MM.1S (cell line): ENCODE measurements around the gene WHAMM.
"Not testable (repeated sequence)": the region's sequence is repeated elsewhere in the genome, so short reads cannot be mapped to it uniquely, and the experiment has no call there.

ENCODE experiments used
- DNase-seq: peaks from one replicate; pipeline ENCODE4 v3.0.0-alpha.2; 2015
- H2AFZ ChIP-seq: fragments of 300-600 bp; sonication (generic); 2 replicates; pipeline ENCODE4 v1.6.0; 2016; ENCODE audit warnings: antibody characterized with exemption, low read length
- H3F3A ChIP-seq: fragments of 300-600 bp; sonication (generic); 2 replicates; pipeline ENCODE4 v1.6.1; 2016; ENCODE audit warnings: mild to moderate bottlenecking, antibody characterized with exemption, low read length, moderate library complexity, mixed read lengths; ENCODE audit not compliant: insufficient read depth
- H3K27ac ChIP-seq: fragments of 300-600 bp; sonication (generic); 2 replicates; pipeline ENCODE4 v1.5.1; 2016; ENCODE audit warnings: mild to moderate bottlenecking, low read length
- H3K27me3 ChIP-seq: fragments of 300-600 bp; sonication (generic); replicated peaks from 2 replicates; pipeline ENCODE4 v1.6.0; 2016; ENCODE audit warnings: low read length; ENCODE audit not compliant: insufficient read depth
- H3K36me3 ChIP-seq: fragments of 300-600 bp; sonication (generic); replicated peaks from 2 replicates; pipeline ENCODE4 v1.6.1; 2016; ENCODE audit warnings: mild to moderate bottlenecking, low read length, mixed read lengths; ENCODE audit not compliant: insufficient read depth
- H3K4me1 ChIP-seq: fragments of 300-600 bp; sonication (generic); 2 replicates; pipeline ENCODE4 v1.6.1; 2016; ENCODE audit warnings: low read length, mixed read lengths
- H3K4me2 ChIP-seq: fragments of 300-600 bp; sonication (generic); 2 replicates; pipeline ENCODE4 v1.6.0; 2016; ENCODE audit warnings: low read depth, low read length
- H3K4me3 ChIP-seq: fragments of 300-600 bp; sonication (generic); 2 replicates; pipeline ENCODE4 v1.5.1; 2016; ENCODE audit warnings: low read length, mixed read lengths
- H3K79me2 ChIP-seq: fragments of 300-600 bp; sonication (generic); 2 replicates; pipeline ENCODE4 v1.6.1; 2016; ENCODE audit warnings: mixed run types, low read length, mixed read lengths
- H3K9ac ChIP-seq: fragments of 300-600 bp; sonication (generic); 2 replicates; pipeline ENCODE4 v1.6.1; 2016; ENCODE audit warnings: low read length, mixed read lengths
- H3K9me2 ChIP-seq: fragments of 300-600 bp; sonication (generic); replicated peaks from 2 replicates; pipeline ENCODE4 v1.6.1; 2016; ENCODE audit warnings: mild to moderate bottlenecking, low read length, mixed read lengths; ENCODE audit not compliant: insufficient read depth
- H3K9me3 ChIP-seq: fragments of 300-600 bp; sonication (generic); replicated peaks from 2 replicates; pipeline ENCODE4 v1.6.1; 2016; ENCODE audit warnings: mild to moderate bottlenecking, low read length, mixed read lengths; ENCODE audit not compliant: insufficient read depth
- H4K20me1 ChIP-seq: fragments of 300-600 bp; sonication (generic); 2 replicates; pipeline ENCODE4 v1.6.1; 2016; ENCODE audit warnings: mild to moderate bottlenecking, low read length, moderate library complexity, mixed read lengths; ENCODE audit not compliant: insufficient read depth
- EZH2 ChIP-seq: fragments of 300-600 bp; sonication (generic); optimal IDR thresholded peaks from 2 replicates; pipeline ENCODE3; 2017; ENCODE audit warnings: low read depth, mild to moderate bottlenecking, antibody characterized with exemption, low read length, mixed read lengths
- EZH2phosphoT487 ChIP-seq: fragments of 300-600 bp; sonication (generic); IDR thresholded peaks from 2 replicates; pipeline ENCODE4 v1.6.1; 2018; ENCODE audit warnings: antibody characterized with exemption, low read length
- TF ChIP-seq, protein P1 (sequence below): fragments of 300-600 bp; sonication (generic); IDR thresholded peaks from 2 replicates; pipeline ENCODE4 v1.5.1; 2016; ENCODE audit warnings: antibody characterized with exemption, low read length, mixed read lengths

The WHAMM gene

GRCh38 chr15:82862886-82863285 is 53.5 kb downstream of the WHAMM start:
- H3K9me2 ChIP-seq = no peaks in the 10 kb centered on the region
- no peaks in the 10 kb centered on the region for H3K4me1 ChIP-seq
- no peaks in the 10 kb centered on the region for H3K27me3 ChIP-seq
- no peak for DNase-seq
- H4K20me1 ChIP-seq = no peaks in the 10 kb centered on the region
- TF ChIP-seq, protein P1, sequence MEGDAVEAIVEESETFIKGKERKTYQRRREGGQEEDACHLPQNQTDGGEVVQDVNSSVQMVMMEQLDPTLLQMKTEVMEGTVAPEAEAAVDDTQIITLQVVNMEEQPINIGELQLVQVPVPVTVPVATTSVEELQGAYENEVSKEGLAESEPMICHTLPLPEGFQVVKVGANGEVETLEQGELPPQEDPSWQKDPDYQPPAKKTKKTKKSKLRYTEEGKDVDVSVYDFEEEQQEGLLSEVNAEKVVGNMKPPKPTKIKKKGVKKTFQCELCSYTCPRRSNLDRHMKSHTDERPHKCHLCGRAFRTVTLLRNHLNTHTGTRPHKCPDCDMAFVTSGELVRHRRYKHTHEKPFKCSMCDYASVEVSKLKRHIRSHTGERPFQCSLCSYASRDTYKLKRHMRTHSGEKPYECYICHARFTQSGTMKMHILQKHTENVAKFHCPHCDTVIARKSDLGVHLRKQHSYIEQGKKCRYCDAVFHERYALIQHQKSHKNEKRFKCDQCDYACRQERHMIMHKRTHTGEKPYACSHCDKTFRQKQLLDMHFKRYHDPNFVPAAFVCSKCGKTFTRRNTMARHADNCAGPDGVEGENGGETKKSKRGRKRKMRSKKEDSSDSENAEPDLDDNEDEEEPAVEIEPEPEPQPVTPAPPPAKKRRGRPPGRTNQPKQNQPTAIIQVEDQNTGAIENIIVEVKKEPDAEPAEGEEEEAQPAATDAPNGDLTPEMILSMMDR = no peak
- no peak for TF ChIP-seq EZH2phosphoT487
- TF ChIP-seq EZH2 = no peak
- no peaks in the 10 kb centered on the region for H3K79me2 ChIP-seq
- H3K9me3 ChIP-seq = no peaks in the 10 kb centered on the region
- H3K27ac ChIP-seq = no peak overlapping the region
- H3F3A ChIP-seq = no peaks in the 10 kb centered on the region
- no peak overlapping the region for H3K4me3 ChIP-seq
- H3K9ac ChIP-seq = no peak overlapping the region
- H3K36me3 ChIP-seq = no peaks in the 10 kb centered on the region
- H3K4me2 ChIP-seq = no peak overlapping the region
- no peak overlapping the region for H2AFZ ChIP-seq

- Histone ChIP-seq H3K36me3 (no peaks in the 10 kb centered on the region), H3F3A (no peaks in the 10 kb centered on the region), H3K4me1 (no peaks in the 10 kb centered on the region), H3K27me3 (no peaks in the 10 kb centered on the region), H3K9ac (no peak overlapping the region), H3K4me3 (no peak overlapping the region), H4K20me1 (no peaks in the 10 kb centered on the region), H3K27ac (no peak overlapping the region), H2AFZ (no peak overlapping the region), H3K9me3 (no peaks in the 10 kb centered on the region), H3K4me2 (no peak overlapping the region), H3K9me2 (no peaks in the 10 kb centered on the region), H3K79me2 (no peaks in the 10 kb centered on the region)
- DNase-seq = no peak
- TF ChIP-seq, protein P1 = no peak
- TF ChIP-seq EZH2 (no peak), EZH2phosphoT487 (no peak)
Observed at GRCh38 chr15:82864967-82865366, 55.5 kb downstream of the WHAMM start.

DNA sequence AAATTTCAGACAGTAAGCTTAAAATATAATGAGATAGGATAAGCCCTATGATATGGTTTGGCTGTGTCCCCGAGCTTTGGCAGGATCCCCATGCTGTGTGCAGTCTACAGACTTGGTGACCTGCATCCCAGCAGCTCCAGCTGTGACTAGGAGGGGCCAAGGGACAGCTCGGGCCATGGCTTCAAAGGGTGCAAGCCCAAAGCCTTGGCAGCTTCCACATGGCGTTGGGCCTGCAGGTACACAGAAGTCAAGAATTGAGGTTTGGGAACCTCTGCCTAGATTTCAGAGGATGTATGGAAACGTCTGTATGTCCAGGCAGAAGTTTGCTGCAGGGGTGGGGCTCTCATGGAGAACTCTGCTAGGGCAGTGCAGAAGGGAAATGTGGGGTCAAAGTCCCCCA is 56.2 kb downstream of the WHAMM start:
- not testable (repeated sequence) for H3K27me3 ChIP-seq, H3F3A ChIP-seq, H2AFZ ChIP-seq, H3K27ac ChIP-seq, H3K9ac ChIP-seq, DNase-seq, H3K4me3 ChIP-seq, H3K4me1 ChIP-seq, H3K79me2 ChIP-seq, H3K36me3 ChIP-seq, H3K9me2 ChIP-seq, H3K4me2 ChIP-seq, H3K9me3 ChIP-seq, H4K20me1 ChIP-seq

DNA sequence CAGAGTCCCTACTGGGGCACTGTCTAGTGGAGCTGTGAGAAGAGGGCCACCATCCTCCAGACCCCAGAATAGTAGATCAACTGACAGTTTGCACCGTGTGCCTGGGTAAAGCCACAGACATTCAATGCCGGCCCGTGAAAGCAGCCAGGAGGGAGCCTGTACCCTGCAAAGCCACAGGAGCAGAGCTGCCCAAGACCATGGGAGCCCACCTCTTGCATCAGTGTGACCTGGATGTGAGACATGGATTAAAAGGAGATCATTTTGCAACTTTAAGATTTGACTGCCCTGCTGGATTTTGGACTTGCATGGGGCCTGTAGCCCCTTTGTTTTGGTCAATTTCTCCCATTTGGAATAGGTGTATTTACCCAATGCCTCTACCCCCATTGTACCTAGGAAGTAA is 56.6 kb downstream of the WHAMM start:
- H3K4me2 ChIP-seq, DNase-seq, H3F3A ChIP-seq, H3K4me3 ChIP-seq, H3K4me1 ChIP-seq, H2AFZ ChIP-seq, H3K9me3 ChIP-seq, H3K9me2 ChIP-seq, H3K9ac ChIP-seq, H3K36me3 ChIP-seq, H3K27me3 ChIP-seq, H4K20me1 ChIP-seq, H3K79me2 ChIP-seq, H3K27ac ChIP-seq: not testable (repeated sequence)
